HL-60 (cell line): ENCODE measurements around the gene ANKRD13B.

Experiments used
- GABPA ChIP-seq: IDR thresholded peaks from 2 replicates; pipeline ENCODE4 v1.6.1; 2012; ENCODE audit warnings: low read depth
- TF ChIP-seq, protein P1 (sequence below): IDR thresholded peaks from one replicate; pipeline ENCODE4 v1.5.1; 2011; ENCODE audit warnings: low read length, control low read depth, inconsistent platforms; ENCODE audit not compliant: insufficient read depth

DNA sequence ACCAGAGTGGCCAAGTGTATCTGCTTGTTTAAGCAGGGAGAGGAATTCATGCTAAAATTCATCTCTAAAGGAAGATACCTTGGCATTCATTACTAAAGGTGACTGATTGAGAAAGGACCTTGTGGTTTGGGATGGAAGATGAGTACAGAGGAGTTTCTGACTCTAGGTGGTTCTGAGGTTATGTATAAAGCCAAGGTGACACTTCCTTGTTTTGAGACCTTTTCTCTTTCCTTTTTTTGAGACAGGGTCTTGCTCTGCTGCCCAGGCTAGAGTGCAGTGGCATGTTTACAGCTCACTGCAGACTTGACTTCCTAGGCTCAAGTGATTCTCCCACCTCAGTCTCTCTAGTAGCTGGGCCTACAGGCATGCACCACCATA is 35.2 kb upstream of the ANKRD13B start:
- TF ChIP-seq, protein P1, sequence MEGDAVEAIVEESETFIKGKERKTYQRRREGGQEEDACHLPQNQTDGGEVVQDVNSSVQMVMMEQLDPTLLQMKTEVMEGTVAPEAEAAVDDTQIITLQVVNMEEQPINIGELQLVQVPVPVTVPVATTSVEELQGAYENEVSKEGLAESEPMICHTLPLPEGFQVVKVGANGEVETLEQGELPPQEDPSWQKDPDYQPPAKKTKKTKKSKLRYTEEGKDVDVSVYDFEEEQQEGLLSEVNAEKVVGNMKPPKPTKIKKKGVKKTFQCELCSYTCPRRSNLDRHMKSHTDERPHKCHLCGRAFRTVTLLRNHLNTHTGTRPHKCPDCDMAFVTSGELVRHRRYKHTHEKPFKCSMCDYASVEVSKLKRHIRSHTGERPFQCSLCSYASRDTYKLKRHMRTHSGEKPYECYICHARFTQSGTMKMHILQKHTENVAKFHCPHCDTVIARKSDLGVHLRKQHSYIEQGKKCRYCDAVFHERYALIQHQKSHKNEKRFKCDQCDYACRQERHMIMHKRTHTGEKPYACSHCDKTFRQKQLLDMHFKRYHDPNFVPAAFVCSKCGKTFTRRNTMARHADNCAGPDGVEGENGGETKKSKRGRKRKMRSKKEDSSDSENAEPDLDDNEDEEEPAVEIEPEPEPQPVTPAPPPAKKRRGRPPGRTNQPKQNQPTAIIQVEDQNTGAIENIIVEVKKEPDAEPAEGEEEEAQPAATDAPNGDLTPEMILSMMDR, result no peak
- no peak for TF ChIP-seq GABPA
